T47D (cell line): ENCODE results near the gene PPM1D.

Source experiments
- DNase-seq, 2 experiments: peaks; one replicate each; pipeline versions ENCODE4 v3.0.0 to v3.0.0-alpha.2; 2011 to 2012; ENCODE audit warnings: low read depth in 1 of 2, low spot score in 1 of 2
- JUND ChIP-seq: IDR thresholded peaks from 2 replicates; pipeline ENCODE4 v1.6.1; 2012; ENCODE audit warnings: low read depth
- in situ Hi-C: cut with HindIII; loops from 2 replicates; pipeline ENCODE4 v1.10.0; 2016; ENCODE audit warnings: low sequenced_read_pairs, low pct_unique_long_range_greater_than_20kb

The PPM1D gene

DNA sequence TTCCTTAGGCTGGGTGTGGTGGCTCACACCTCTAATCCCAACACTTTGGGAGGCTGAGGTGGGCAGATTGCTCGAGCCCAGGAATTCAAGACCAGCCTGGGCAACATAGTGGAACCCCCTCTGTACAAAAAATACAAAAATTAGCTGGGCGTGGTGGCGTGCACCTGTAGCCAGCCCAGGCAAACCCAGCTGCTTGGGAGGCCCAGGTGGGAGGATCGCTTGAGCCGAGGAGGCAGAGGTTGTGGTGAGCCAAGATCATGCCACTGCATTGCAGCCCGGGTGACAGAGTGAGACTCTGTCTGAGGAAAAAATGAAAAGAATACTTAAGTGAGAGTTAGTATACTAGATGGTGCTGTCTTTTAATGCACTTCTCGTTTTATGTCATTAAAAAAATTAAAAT, 15.1 kb downstream of the PPM1D start:
- DNase-seq, result no peak
- TF ChIP-seq JUND, result no peak
- in situ Hi-C loops, result no loop called here

GRCh38 chr17:60615840-60616239, 15.8 kb downstream of the PPM1D start:
- no peak for DNase-seq
- TF ChIP-seq JUND, result no peak
- in situ Hi-C loops, result no loop called here

GRCh38 chr17:60618080-60618479, 18.1 kb downstream of the PPM1D start:
- DNase-seq, result no peak
- in situ Hi-C loops, result no loop called here
- no peak for TF ChIP-seq JUND

- no peak for TF ChIP-seq JUND
- in situ Hi-C loops, result no loop called here
- DNase-seq, result no peak
These were observed 19.0 kb downstream of the PPM1D start for GRCh38 chr17:60618854-60619526.

DNA sequence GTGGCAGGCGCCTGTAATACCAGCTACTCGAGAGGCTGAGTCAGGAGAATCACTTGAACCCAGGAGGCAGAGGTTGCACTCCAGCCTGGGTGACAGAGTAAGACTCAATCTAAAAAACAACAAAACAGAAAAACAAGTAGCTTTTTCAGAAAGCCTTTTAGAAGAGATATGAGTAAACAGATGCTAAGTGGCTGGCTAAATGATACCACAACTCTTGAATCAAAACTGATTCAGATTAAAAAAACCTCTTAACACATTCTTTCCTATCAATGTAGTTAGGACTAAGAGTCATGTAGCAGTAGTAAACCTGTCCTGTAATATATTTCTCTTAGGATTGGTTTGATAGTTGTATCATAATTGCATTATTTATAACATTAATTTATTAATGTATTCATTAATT, 23.0 kb downstream of the PPM1D start:
- DNase-seq, result no peak
- in situ Hi-C loops, result no loop called here
- TF ChIP-seq JUND, result no peak

- in situ Hi-C loops, result no loop called here
- no peak for TF ChIP-seq JUND
- DNase-seq, result no peak
These were observed 23.4 kb downstream of the PPM1D start for GRCh38 chr17:60623415-60623814.

- DNase-seq, result peak in 1 of 2 experiments; percentile 42
- in situ Hi-C loops, result no loop called here
These were observed 27.1 kb downstream of the PPM1D start for GRCh38 chr17:60627124-60627523.

GRCh38 chr17:60628252-60628889, 28.4 kb downstream of the PPM1D start:
- DNase-seq, result no peak
- TF ChIP-seq JUND, result no peak
- in situ Hi-C loops, result no loop called here

More at GRCh38 chr17:60627124-60627523, 27.1 kb downstream of the PPM1D start:
- TF ChIP-seq JUND, result no peak

- TF ChIP-seq JUND, result no peak
- in situ Hi-C loops, result no loop called here
- DNase-seq, result no peak
These were observed 29.1 kb downstream of the PPM1D start for GRCh38 chr17:60629120-60629519.

GRCh38 chr17:60630352-60630751, 30.4 kb downstream of the PPM1D start:
- TF ChIP-seq JUND, result no peak
- no peak for DNase-seq
- in situ Hi-C loops, result no loop called here

- no peak for TF ChIP-seq JUND
- in situ Hi-C loops, result no loop called here
These were observed 31.1 kb downstream of the PPM1D start for GRCh38 chr17:60631119-60631518.

GRCh38 chr17:60637683-60638082, 37.7 kb downstream of the PPM1D start:
- no peak for TF ChIP-seq JUND
- in situ Hi-C loops, result no loop called here
- DNase-seq, result no peak

More at GRCh38 chr17:60631119-60631518, 31.1 kb downstream of the PPM1D start:
- no peak for DNase-seq

GRCh38 chr17:60639019-60639330, 39.0 kb downstream of the PPM1D start:
- DNase-seq, result no peak
- TF ChIP-seq JUND, result no peak
- in situ Hi-C loops, result no loop called here

DNA sequence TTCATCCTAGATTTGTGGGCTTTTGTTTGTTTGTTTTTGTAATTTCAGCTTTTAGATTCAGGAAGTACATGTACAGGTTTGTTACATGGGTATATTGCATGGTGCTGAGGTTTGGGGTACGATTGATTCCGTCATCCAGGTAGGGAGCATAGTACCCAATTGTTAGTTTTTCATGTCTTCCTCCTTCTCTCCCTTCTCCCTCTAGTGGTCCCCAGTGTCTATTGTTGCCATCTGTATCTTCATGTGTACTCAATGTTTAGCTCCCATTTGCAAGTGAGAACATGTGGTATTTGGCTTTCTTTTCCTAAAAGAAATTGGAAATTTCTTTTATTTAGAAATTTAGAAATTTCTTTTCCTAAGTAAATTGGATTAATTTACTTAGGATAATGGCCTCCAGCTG, 40.5 kb downstream of the PPM1D start:
- DNase-seq, result peak in 1 of 2 experiments; percentile 58
- TF ChIP-seq JUND, result no peak
- in situ Hi-C loops, result no loop called here
